Upper lobe of left lung (tissue), 4 donors: Measurements from ENCODE around the gene PTPRK.
A peak's percentile ranks its signal among the peaks of the same experiment; 100 is the strongest.

Source experiments
- CTCF ChIP-seq, 6 experiments: fragments of 450-650 bp in 4 of 6; fragments of 200-600 bp in 2 of 6; sonication (generic) in 2 of 6; IDR thresholded peaks; one replicate each; pipeline ENCODE4 v1.5.1; 2016 to 2019; ENCODE audit warnings: antibody characterized with exemption in 6 of 6
- EP300 ChIP-seq, 4 donors: sonication (generic); formaldehyde crosslinking; IDR thresholded peaks; one replicate each; pipeline ENCODE4 v1.5.1; 2017; ENCODE audit warnings: antibody characterized with exemption in 4 of 4, control low read depth in 2 of 4

DNA sequence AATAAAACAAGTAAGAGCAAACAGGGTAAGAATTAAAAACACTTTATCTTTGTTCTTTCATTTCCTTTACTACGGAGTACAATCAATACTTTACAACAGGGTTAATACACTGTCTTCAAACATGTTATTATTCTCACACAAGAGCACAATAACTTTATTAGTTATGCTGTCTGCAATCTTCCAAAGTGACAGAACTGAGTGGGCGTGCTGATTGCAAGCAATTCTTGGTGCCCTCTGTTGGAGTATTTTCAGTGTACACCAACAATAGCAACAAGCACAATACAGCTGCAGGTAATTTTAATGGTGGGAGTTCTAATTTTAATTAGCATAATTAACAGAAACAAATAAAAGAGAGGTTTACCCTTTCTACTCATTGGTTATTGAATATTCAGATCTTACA lies 33.9 kb upstream of the PTPRK start:
- TF ChIP-seq CTCF (IDR thresholded peaks at IDR 0.05), result peak in 1 of 6 experiments; percentile 26
- no peak for TF ChIP-seq EP300 (IDR thresholded peaks at IDR 0.05)
